Natural killer cell treated with Interleukin-12 subunit alpha and Interleukin-12 subunit beta and Interleukin-15 and Interleukin-18, amount 100 ng/mL, for 72 hours (primary cell): ENCODE measurements around the gene CCNQ. TPM values are rescaled to one million over a fixed set of nuclear protein-coding genes. Genes with fewer than 3 reads are reported as not detected.

Source experiments
- total RNA-seq, 2 donors: library from RNA; stranded (reverse); gene quantifications; one replicate each; pipeline ENCODE4 v1.2.3, GENCODE V29; 2022

CCNQ gene
- total RNA-seq, 2 donors from 2014 or later = 16.4 to 30.7 TPM

Other genes with a start within 250 kb of the CCNQ start
- not detected for gene PNMA6E, start 197.8 kb downstream of the CCNQ start, total RNA-seq
- 1 to 10 TPM; 2.1 to 3.3 TPM for gene ZFP92, start 187.7 kb downstream of the CCNQ start, total RNA-seq
- gene TREX2, start 153.1 kb downstream of the CCNQ start, total RNA-seq = 1 to 10 TPM; 1.4 to 4.5 TPM
- 10 to 100 TPM; 39.0 to 70.6 TPM for gene HAUS7, start 128.6 kb downstream of the CCNQ start, total RNA-seq
- not detected for gene BGN, start 104.2 kb downstream of the CCNQ start, total RNA-seq
- gene ATP2B3, start 81.5 kb downstream of the CCNQ start, total RNA-seq = not detected
- not detected for gene DUSP9, start 48.1 kb upstream of the CCNQ start, total RNA-seq
- gene PNCK, start 74.7 kb upstream of the CCNQ start, total RNA-seq = not detected
- gene SLC6A8, start 88.8 kb upstream of the CCNQ start, total RNA-seq = 1 to 10 TPM; 2.3 to 4.1 TPM
- gene BCAP31, start 125.2 kb upstream of the CCNQ start, total RNA-seq = 100 to 1,000 TPM; 156 to 159 TPM
- 10 to 100 TPM in 1 of 2 donors, 1 to 10 TPM in 1; 7.4 to 12.2 TPM for gene ABCD1, start 125.7 kb upstream of the CCNQ start, total RNA-seq
- 1 to 10 TPM in 1 of 2 donors, under 1 TPM in 1; 0.48 to 2.4 TPM for gene PLXNB3, start 165.1 kb upstream of the CCNQ start, total RNA-seq
- not detected for gene SRPK3, start 181.9 kb upstream of the CCNQ start, total RNA-seq
- gene IDH3G, start 195.2 kb upstream of the CCNQ start, total RNA-seq = 10 to 100 TPM; 62.5 to 74.1 TPM
- gene SSR4, start 195.5 kb upstream of the CCNQ start, total RNA-seq = 100 to 1,000 TPM; 266 to 306 TPM
- gene PDZD4, start 231.4 kb upstream of the CCNQ start, total RNA-seq = 1 to 10 TPM; 2.2 to 2.7 TPM